Astrocyte (in vitro differentiated cells and primary cell): ENCODE results near the gene PRKACA. TPM values are rescaled to one million over a fixed set of nuclear protein-coding genes. Genes with fewer than 3 reads are reported as not detected.

Experiments
- DNase-seq: peaks from one replicate; pipeline ENCODE4 v3.0.0-alpha.2; 2010; ENCODE audit warnings: low read depth
- FAIRE-seq: peaks from 2 replicates; lab custom pipeline; 2011; peaks lifted over from hg19 to GRCh38; lab: Jason Lieb, UNC
- H2AFZ ChIP-seq: 2 replicates; pipeline ENCODE4 v1.6.0; 2012; ENCODE audit warnings: low read depth, low read length, inconsistent platforms
- H3K27ac ChIP-seq: 2 replicates; pipeline ENCODE4 v1.5.1; 2011; ENCODE audit warnings: low read depth, low read length, inconsistent platforms
- H3K27me3 ChIP-seq: 2 replicates; pipeline ENCODE4 v1.6.0; 2011; ENCODE audit warnings: low read length, inconsistent platforms; ENCODE audit not compliant: insufficient read depth
- H3K36me3 ChIP-seq: 2 replicates; pipeline ENCODE4 v1.5.1; 2011; ENCODE audit warnings: low read length, inconsistent platforms; ENCODE audit not compliant: insufficient read depth
- H3K4me1 ChIP-seq: 2 replicates; pipeline ENCODE4 v1.5.1; 2011; ENCODE audit warnings: low read length, inconsistent platforms; ENCODE audit not compliant: insufficient read depth
- H3K4me2 ChIP-seq: 2 replicates; pipeline ENCODE4 v1.6.0; 2012; ENCODE audit warnings: low read length, inconsistent platforms
- H3K4me3 ChIP-seq: 2 replicates; pipeline ENCODE4 v1.5.1; 2011; ENCODE audit warnings: low read depth, mild to moderate bottlenecking, low read length, inconsistent platforms; ENCODE audit not compliant: insufficient read depth
- H3K79me2 ChIP-seq: 2 replicates; pipeline ENCODE4 v1.6.0; 2012; ENCODE audit warnings: mild to moderate bottlenecking, low read length, inconsistent platforms; ENCODE audit not compliant: insufficient read depth
- H3K9ac ChIP-seq: 2 replicates; pipeline ENCODE4 v1.6.0; 2012; ENCODE audit warnings: mild to moderate bottlenecking, low read length, inconsistent platforms
- H3K9me3 ChIP-seq: 2 replicates; pipeline ENCODE4 v1.5.1; 2012; ENCODE audit warnings: low read depth, mild to moderate bottlenecking, low read length, inconsistent platforms; ENCODE audit not compliant: insufficient read depth
- H4K20me1 ChIP-seq: 2 replicates; pipeline ENCODE4 v1.6.0; 2012; ENCODE audit warnings: low read length, inconsistent platforms; ENCODE audit not compliant: insufficient read depth
- H3K27ac Mint-ChIP-seq: one replicate; pipeline ENCODE4 v1.8.0; 2021; ENCODE audit warnings: mild to moderate bottlenecking, mixed read lengths; ENCODE audit not compliant: unreplicated experiment
- H3K27me3 Mint-ChIP-seq: one replicate; pipeline ENCODE4 v1.8.0; 2021; ENCODE audit warnings: low read depth, mixed read lengths; ENCODE audit not compliant: unreplicated experiment
- H3K36me3 Mint-ChIP-seq: one replicate; pipeline ENCODE4 v1.8.0; 2021; ENCODE audit warnings: low read depth, mixed read lengths; ENCODE audit not compliant: unreplicated experiment
- H3K4me1 Mint-ChIP-seq: one replicate; pipeline ENCODE4 v1.8.0; 2021; ENCODE audit warnings: low read depth, mixed read lengths; ENCODE audit not compliant: unreplicated experiment
- H3K4me3 Mint-ChIP-seq: one replicate; pipeline ENCODE4 v1.8.0; 2021; ENCODE audit warnings: mild to moderate bottlenecking, moderate library complexity, mixed read lengths; ENCODE audit not compliant: unreplicated experiment
- H3K9me3 Mint-ChIP-seq: one replicate; pipeline ENCODE4 v1.8.0; 2021; ENCODE audit warnings: mild to moderate bottlenecking, mixed read lengths; ENCODE audit not compliant: unreplicated experiment
- EZH2 ChIP-seq: IDR thresholded peaks from 2 replicates; pipeline ENCODE4 v1.6.1; 2012; ENCODE audit warnings: mild to moderate bottlenecking, low read length, inconsistent platforms; ENCODE audit not compliant: insufficient read depth
- total RNA-seq: library from RNA; stranded (reverse); gene quantifications from 2 replicates; pipeline ENCODE4 v1.2.1, GENCODE V29; 2021
- TF ChIP-seq, protein P1 (sequence below): IDR thresholded peaks from 2 replicates; pipeline ENCODE4 v1.5.1; 2011; ENCODE audit warnings: low read depth, mild to moderate bottlenecking, inconsistent platforms, low read length, moderate library complexity; ENCODE audit not compliant: insufficient read depth

PRKACA gene
- total RNA-seq, 1 donor from 2014 or later = 80.5 TPM

DNA sequence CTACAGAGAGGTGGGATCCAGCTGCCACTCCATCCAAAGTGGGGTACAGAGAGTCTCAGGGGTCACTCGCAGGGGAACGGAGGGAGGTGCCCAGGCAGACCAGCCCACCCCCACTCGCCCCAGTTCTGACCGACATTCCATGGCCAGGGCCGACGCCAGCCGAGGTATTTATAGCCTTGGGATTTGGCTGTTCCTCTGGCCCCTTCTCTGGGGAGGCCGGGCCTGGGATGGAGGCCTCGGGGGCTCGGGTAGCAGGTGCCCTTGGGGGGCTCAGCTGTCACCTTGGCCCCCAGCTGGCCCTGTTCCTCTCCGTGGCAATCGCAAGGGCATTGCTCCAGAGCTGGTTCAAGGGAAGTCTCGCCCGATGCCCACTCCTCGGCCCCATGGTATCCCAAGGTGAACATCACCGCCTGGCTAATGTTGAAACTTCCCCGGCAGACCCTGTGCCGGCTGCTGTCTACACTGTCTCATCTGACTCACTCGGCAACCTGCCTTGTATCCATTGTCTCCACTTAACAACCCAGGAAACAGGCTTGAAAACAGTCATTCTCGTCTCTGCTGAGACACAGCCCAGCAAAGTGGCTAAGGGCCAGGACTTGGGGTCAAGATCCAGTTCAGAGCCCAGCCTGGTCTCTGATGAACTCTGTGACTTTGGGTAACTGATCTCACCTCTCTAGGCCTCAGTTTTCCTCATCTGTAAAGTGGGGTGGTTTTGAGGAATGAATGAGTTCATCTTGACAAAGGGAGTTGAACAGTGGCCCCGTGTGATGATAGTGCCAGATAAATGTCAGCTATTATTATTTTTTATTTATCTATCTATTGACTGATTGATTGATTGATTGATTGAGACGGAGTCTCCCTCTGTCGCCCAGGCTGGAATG lies 9.7 kb downstream of the PRKACA start:
- Histone ChIP-seq H3K27ac (peak overlapping the region; percentile 58), H3K9ac (no peak overlapping the region)
- peak; percentile 46 for DNase-seq

DNA sequence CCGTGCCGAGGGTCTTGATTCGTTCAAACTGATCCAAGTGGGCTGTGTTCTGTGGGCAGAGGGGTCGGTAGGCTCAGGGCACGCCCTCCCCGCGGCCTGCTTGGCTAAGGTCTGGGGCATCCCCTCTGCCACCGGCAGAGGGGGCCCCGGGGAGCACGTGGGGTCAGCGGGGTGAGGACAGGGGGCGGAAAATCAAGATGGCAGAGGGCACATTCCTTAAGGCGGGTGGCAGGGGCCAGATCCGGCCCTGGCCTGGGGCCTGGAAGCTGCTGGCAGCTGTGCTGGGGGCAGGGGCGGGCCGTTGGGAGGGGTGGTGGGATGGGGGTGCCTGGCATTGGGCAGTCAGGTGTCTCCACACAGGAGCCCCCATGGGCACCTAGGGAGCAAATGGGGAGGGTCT lies 10.7 kb downstream of the PRKACA start:
- no peak for TF ChIP-seq EZH2
- TF ChIP-seq, protein P1, sequence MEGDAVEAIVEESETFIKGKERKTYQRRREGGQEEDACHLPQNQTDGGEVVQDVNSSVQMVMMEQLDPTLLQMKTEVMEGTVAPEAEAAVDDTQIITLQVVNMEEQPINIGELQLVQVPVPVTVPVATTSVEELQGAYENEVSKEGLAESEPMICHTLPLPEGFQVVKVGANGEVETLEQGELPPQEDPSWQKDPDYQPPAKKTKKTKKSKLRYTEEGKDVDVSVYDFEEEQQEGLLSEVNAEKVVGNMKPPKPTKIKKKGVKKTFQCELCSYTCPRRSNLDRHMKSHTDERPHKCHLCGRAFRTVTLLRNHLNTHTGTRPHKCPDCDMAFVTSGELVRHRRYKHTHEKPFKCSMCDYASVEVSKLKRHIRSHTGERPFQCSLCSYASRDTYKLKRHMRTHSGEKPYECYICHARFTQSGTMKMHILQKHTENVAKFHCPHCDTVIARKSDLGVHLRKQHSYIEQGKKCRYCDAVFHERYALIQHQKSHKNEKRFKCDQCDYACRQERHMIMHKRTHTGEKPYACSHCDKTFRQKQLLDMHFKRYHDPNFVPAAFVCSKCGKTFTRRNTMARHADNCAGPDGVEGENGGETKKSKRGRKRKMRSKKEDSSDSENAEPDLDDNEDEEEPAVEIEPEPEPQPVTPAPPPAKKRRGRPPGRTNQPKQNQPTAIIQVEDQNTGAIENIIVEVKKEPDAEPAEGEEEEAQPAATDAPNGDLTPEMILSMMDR = no peak
- no peak overlapping the region for H3K27ac ChIP-seq
- no peak overlapping the region for H3K27ac Mint-ChIP-seq

More for the DNA sequence above, 9.7 kb downstream of the PRKACA start:
- Mint-ChIP-seq H3K4me1 (no peaks in the 10 kb centered on the region), H3K36me3 (peaks cover 19% of the 10 kb centered on the region), H3K9me3 (no peaks in the 10 kb centered on the region), H3K27ac (no peak overlapping the region), H3K27me3 (no peaks in the 10 kb centered on the region), H3K4me3 (no peak overlapping the region)
- no peak overlapping the region for H3K4me2 ChIP-seq
- no peak overlapping the region for H3K4me3 ChIP-seq
- no peak overlapping the region for H2AFZ ChIP-seq
- no peaks in the 10 kb centered on the region for H3K27me3 ChIP-seq
- peaks cover 9% of the 10 kb centered on the region for H3K4me1 ChIP-seq
- peaks cover 22% of the 10 kb centered on the region for H4K20me1 ChIP-seq
- H3K36me3 ChIP-seq = no peaks in the 10 kb centered on the region
- peaks cover 24% of the 10 kb centered on the region for H3K79me2 ChIP-seq
- no peaks in the 10 kb centered on the region for H3K9me3 ChIP-seq
- TF ChIP-seq, protein P1 = no peak
- TF ChIP-seq EZH2 = no peak
- FAIRE-seq = no peak

DNA sequence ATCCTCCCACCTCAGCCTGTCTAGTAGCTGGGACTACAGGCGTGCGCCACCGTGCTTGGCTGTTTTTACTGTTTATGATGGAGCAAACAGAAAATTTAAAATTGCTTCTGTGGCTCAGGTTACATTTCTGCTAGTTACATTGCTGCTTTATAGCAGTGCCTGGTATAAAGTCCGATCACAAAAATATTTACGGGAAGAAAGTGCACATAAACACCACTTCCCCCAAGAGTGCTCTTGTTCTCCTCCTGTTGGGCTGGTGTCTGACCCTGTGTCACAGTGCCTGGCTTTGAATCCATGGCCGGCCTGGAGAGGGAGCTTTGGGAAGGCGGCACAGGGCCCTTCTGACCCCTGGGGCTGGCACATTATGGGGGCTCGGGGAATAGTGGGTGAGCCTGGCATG lies 11.9 kb downstream of the PRKACA start:
- Mint-ChIP-seq H3K4me3 (no peak overlapping the region), H3K4me1 (no peaks in the 10 kb centered on the region), H3K27me3 (no peaks in the 10 kb centered on the region), H3K27ac (no peak overlapping the region), H3K36me3 (peaks cover 22% of the 10 kb centered on the region), H3K9me3 (no peaks in the 10 kb centered on the region)
- no peak overlapping the region for H2AFZ ChIP-seq
- H3K36me3 ChIP-seq = peaks cover 6% of the 10 kb centered on the region
- H3K27ac ChIP-seq = no peak overlapping the region
- H3K9ac ChIP-seq = no peak overlapping the region
- FAIRE-seq (no peak), DNase-seq (no peak)
- H3K79me2 ChIP-seq = peaks cover 11% of the 10 kb centered on the region
- H3K4me1 ChIP-seq = peaks cover 4% of the 10 kb centered on the region
- peaks cover 15% of the 10 kb centered on the region for H4K20me1 ChIP-seq
- no peak for TF ChIP-seq EZH2
- TF ChIP-seq, protein P1 = no peak
- H3K27me3 ChIP-seq = no peaks in the 10 kb centered on the region
- H3K4me3 ChIP-seq = no peak overlapping the region
- no peaks in the 10 kb centered on the region for H3K9me3 ChIP-seq
- H3K4me2 ChIP-seq = no peak overlapping the region

More for the DNA sequence above, 10.7 kb downstream of the PRKACA start:
- H3K27me3 Mint-ChIP-seq = no peaks in the 10 kb centered on the region
- peaks cover 19% of the 10 kb centered on the region for H3K36me3 Mint-ChIP-seq
- no peaks in the 10 kb centered on the region for H3K9me3 Mint-ChIP-seq
- Histone ChIP-seq H3K36me3 (peaks cover 3% of the 10 kb centered on the region), H3K79me2 (peaks cover 16% of the 10 kb centered on the region), H3K4me1 (peaks cover 4% of the 10 kb centered on the region), H3K4me3 (no peak overlapping the region), H3K9me3 (no peaks in the 10 kb centered on the region), H4K20me1 (peaks cover 18% of the 10 kb centered on the region), H3K27me3 (no peaks in the 10 kb centered on the region), H3K4me2 (no peak overlapping the region), H3K9ac (no peak overlapping the region), H2AFZ (no peak overlapping the region)
- no peak overlapping the region for H3K4me3 Mint-ChIP-seq
- no peak for DNase-seq
- FAIRE-seq = no peak
- H3K4me1 Mint-ChIP-seq = no peaks in the 10 kb centered on the region
